LNCaP clone FGC (cell line): ENCODE results near the gene HDAC8.

ENCODE experiments used
- DNase-seq: peaks from one replicate; pipeline ENCODE4 v3.0.0-alpha.2; 2011; ENCODE audit warnings: low read depth
- H3K4me3 ChIP-seq: 2 replicates; pipeline ENCODE4 v1.5.1; 2011; ENCODE audit warnings: mild to moderate bottlenecking, low read depth, low read length, control low read depth
- TF ChIP-seq, protein P1 (sequence below): IDR thresholded peaks from 2 replicates; pipeline ENCODE4 v1.5.1; 2012; ENCODE audit warnings: mild to moderate bottlenecking; ENCODE audit not compliant: control insufficient read depth, insufficient read depth; ENCODE audit errors: extremely low read depth

Gene HDAC8

DNA sequence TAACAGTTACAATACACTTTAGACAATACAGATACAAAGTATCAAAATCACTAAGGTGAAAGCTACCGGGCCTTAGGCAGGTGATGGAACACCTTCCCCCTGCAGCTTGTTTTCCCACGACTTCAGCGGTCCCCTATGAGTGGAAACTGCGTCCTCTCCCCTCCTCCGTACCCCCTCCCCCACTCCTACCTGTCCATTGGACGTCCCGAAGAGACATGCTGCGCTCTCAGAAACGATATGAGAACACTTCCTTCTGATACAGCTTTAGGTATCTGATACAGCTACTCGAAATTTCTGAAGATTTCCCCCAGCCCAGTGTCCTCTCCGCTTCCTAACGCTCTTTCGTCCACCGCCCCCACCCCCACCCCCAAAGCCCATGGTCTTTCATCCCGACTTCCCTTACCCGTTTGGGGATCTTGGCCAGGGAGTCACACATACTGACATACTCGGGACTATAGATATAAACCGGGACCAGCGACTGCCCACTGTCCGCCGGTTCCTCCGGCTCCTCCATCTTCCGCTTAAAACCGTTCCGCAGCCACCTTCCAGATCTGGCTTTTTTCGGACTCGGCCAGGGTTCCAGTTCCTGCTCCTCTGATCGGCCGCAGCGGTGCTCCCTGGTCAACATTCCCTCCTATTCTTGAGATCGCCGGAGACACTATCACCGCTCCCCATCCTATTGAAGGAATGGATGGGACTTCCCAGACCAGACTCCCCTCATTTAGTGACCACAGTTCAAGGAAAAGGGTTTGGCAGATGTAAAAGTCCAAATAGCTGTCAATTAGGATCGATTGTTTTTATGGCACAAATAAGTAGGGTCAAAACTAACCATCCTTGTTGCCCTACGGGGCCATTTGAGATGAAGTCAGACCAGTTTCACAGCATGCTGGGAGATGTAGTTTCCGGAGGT is at the start of gene HDAC8:
Gene HDAC8 (minus strand): TSS at position 596 of the 910 bp plus-strand sequence. CDS start 82 bp downstream, at position 514.
- peak within 1 kb of the TSS; percentile 78 for H3K4me3 ChIP-seq
- DNase-seq = peak; percentile 50
- TF ChIP-seq, protein P1, sequence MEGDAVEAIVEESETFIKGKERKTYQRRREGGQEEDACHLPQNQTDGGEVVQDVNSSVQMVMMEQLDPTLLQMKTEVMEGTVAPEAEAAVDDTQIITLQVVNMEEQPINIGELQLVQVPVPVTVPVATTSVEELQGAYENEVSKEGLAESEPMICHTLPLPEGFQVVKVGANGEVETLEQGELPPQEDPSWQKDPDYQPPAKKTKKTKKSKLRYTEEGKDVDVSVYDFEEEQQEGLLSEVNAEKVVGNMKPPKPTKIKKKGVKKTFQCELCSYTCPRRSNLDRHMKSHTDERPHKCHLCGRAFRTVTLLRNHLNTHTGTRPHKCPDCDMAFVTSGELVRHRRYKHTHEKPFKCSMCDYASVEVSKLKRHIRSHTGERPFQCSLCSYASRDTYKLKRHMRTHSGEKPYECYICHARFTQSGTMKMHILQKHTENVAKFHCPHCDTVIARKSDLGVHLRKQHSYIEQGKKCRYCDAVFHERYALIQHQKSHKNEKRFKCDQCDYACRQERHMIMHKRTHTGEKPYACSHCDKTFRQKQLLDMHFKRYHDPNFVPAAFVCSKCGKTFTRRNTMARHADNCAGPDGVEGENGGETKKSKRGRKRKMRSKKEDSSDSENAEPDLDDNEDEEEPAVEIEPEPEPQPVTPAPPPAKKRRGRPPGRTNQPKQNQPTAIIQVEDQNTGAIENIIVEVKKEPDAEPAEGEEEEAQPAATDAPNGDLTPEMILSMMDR = no peak

DNA sequence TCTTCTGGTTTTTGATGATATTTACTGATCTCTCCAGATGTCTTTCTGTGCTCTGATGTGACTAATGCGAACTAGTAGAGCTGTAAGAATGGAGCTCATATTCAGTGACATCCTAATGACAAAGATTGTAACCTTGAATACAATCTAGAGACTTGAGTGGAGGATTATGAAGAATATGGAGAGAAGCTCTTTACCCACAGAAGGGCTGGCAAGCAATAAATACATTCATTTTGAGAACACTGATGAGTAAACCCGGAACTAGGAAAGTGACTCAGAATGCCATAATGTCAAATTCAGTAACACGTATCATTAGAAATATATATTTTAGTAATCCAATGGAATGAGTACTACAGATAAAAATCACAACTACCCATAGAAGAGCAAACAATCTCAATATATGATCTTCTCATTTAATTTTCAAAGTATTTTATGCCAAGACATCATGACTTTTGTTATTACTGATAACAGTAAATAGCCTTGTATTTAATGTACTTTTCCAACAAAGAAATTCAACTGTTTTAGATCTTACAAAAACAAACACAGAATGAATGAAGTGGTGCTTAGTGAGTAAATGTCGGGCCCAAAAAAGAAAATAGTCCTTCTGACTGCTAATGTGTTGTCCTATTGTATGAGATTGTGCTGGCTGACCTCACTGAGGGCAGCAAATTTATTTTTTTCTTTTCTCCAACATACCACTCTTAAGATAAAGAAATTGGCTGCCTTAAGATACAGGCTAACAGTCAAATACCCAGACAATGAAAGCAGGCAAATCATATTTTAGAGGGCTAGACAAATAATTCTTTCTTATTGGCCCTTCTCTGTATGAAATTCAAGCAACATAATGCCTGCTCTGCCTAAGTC is 49.2 kb upstream of the HDAC8 start:
- no peak overlapping the region for H3K4me3 ChIP-seq
- TF ChIP-seq, protein P1 = no peak
- no peak for DNase-seq

DNA sequence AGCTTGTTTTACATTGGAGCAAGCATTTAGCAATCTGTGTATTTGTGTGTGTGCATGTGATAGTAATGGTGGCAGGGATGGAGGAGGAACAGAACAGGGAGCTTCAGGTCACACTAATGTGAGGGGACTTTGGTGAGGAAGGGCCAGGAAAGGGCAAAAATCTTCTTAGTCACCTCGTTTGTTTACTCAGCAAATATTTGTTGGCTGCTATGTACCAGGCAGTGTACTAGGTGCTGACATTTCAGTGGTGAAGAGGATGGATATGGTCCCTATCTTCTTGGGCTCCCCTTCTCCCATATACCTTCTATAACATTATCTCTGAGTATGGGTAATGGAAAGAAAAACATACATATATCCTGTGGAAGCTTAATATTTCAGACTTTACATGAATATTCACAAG is 48.5 kb upstream of the HDAC8 start:
- TF ChIP-seq, protein P1 = no peak
- DNase-seq = peak; percentile 46

DNA sequence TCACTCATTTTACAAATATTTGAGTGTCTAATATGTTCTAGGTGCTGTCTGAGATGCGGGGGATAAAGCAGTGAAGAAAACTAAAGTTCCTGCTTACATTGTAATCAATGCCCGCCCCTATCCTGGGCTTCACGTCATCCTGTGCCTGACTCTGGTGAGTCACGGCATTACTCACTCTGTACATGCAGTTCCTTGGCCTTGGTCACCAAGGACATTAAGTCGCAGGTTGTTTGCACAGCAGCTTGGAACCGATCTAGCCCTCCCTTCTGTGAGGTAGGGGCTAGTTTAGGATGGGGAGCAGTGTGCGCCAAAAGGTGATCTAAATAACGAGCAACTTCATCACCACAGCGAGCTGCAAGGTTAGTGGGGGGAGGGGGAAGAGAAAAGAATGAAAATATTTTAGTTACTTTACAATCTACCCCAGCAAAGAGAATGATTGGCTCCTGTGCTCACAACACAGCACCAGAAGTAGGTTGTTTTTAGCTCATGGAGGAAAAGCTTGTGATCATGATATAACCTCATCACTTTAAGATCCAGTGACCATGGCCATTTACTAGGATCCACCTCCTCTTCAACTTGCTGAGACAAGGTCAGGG is 48.0 kb upstream of the HDAC8 start:
- TF ChIP-seq, protein P1 = no peak
- DNase-seq = peak; percentile 87
- H3K4me3 ChIP-seq = peak overlapping the region; percentile 18; the same call in 1 of the 2 replicates

More for the DNA sequence above, 48.5 kb upstream of the HDAC8 start:
- H3K4me3 ChIP-seq = peak overlapping the region; percentile 18; the same call in 1 of the 2 replicates

DNA sequence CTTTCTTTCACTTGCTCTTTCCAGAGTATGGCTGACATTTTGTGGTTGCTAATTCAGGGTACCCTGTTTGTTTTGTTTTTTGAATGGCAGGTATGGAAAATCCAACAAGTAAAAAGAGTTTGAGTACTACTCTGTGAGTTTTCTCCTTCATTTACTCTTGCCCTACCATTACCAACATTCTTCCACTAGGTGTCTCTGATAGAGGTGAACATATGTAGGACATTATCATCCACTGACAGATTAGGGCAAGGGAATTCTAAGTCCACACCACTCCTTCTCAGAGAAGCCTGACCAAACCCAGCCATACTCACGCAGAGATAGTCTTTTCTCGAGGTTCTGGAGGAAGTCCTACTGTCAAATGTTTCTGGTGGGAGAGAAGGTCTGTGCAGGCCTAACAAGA is 36.7 kb upstream of the HDAC8 start:
- TF ChIP-seq, protein P1 = peak; percentile 38
- DNase-seq = no peak
- no peak overlapping the region for H3K4me3 ChIP-seq

DNA sequence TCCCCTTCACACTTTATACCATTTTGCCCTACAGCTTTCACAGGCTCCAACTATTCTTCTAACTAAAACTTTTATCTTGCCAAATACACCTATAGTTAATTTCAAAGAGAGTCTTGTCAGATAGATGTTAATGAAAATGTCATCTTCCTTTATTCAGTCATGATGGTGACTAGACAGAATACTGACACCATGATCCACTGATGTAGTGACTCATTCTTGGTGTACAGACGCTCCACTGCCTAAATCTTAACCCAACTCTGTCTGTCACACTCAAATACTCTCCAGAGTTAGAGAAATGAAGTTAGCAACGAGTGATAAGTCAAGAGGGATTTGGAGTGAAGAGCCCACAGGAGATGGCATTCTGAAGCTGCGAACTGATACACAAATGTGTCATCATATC is 32.1 kb upstream of the HDAC8 start:
- H3K4me3 ChIP-seq = no peak overlapping the region
- no peak for DNase-seq
- TF ChIP-seq, protein P1 = no peak
